ENCODE data around the gene VEZF1.

Gene VEZF1

GRCh38 chr17:57940231-57940630 is 47.8 kb downstream of the VEZF1 start:
- no peak for TF ChIP-seq CTCF (IDR thresholded peaks at IDR 0.05; ENCODE audit: extremely low read depth, insufficient read depth, missing control alignments)
- in situ Hi-C loops (cut with MboI; ENCODE audit: low pct_unique_long_range_greater_than_20kb, low sequenced_read_pairs, unreplicated experiment) = no loop called here
- no peak for DNase-seq (ENCODE audit: low spot score)

- in situ Hi-C loops (cut with MboI; ENCODE audit: low pct_unique_long_range_greater_than_20kb, low sequenced_read_pairs, unreplicated experiment) = no loop called here
- peak; percentile 71 for DNase-seq (ENCODE audit: low spot score)
- TF ChIP-seq CTCF (IDR thresholded peaks at IDR 0.05; ENCODE audit: extremely low read depth, insufficient read depth, missing control alignments) = no peak
Measured at GRCh38 chr17:57939797-57940196, 48.3 kb downstream of the VEZF1 start.

- in situ Hi-C loops (cut with MboI; ENCODE audit: low pct_unique_long_range_greater_than_20kb, low sequenced_read_pairs, unreplicated experiment) = no loop called here
- TF ChIP-seq CTCF (IDR thresholded peaks at IDR 0.05; ENCODE audit: extremely low read depth, insufficient read depth, missing control alignments) = no peak
- no peak for DNase-seq (ENCODE audit: low spot score)
Measured at GRCh38 chr17:57938061-57938502, 50.0 kb downstream of the VEZF1 start.

- DNase-seq (ENCODE audit: low spot score) = no peak
- no peak for TF ChIP-seq CTCF (IDR thresholded peaks at IDR 0.05; ENCODE audit: extremely low read depth, insufficient read depth, missing control alignments)
- in situ Hi-C loops (cut with MboI; ENCODE audit: low pct_unique_long_range_greater_than_20kb, low sequenced_read_pairs, unreplicated experiment) = no loop called here
Measured at GRCh38 chr17:57937492-57937891, 50.6 kb downstream of the VEZF1 start.

- DNase-seq (ENCODE audit: low spot score) = no peak
- in situ Hi-C loops (cut with MboI; ENCODE audit: low pct_unique_long_range_greater_than_20kb, low sequenced_read_pairs, unreplicated experiment) = no loop called here
- no peak for TF ChIP-seq CTCF (IDR thresholded peaks at IDR 0.05; ENCODE audit: extremely low read depth, insufficient read depth, missing control alignments)
Measured at GRCh38 chr17:57935833-57936807, 51.9 kb downstream of the VEZF1 start.

GRCh38 chr17:57931488-57932137 is 56.4 kb downstream of the VEZF1 start:
- DNase-seq (ENCODE audit: low spot score) = no peak
- in situ Hi-C loops (cut with MboI; ENCODE audit: low pct_unique_long_range_greater_than_20kb, low sequenced_read_pairs, unreplicated experiment) = no loop called here
- TF ChIP-seq CTCF (IDR thresholded peaks at IDR 0.05; ENCODE audit: extremely low read depth, insufficient read depth, missing control alignments) = no peak
